Ectodermal cell (in vitro differentiated cells): Measurements from ENCODE around the gene PROS1.
"Not testable (repeated sequence)": the region's sequence is repeated elsewhere in the genome, so short reads cannot be mapped to it uniquely, and the experiment has no call there.

Experiments used
- H3K27ac ChIP-seq: 2 replicates; pipeline ENCODE4 v1.7.0; 2013; ENCODE audit warnings: mild to moderate bottlenecking, low read depth, low read length; ENCODE audit not compliant: insufficient read depth, poor library complexity, severe bottlenecking
- H3K27me3 ChIP-seq: 2 replicates; pipeline ENCODE4 v1.7.0; 2013; ENCODE audit warnings: mild to moderate bottlenecking, low read length; ENCODE audit not compliant: insufficient read depth, control insufficient read depth, poor library complexity, severe bottlenecking
- H3K36me3 ChIP-seq: one replicate; pipeline ENCODE4 v1.7.0; 2013; ENCODE audit warnings: low read length; ENCODE audit not compliant: control insufficient read depth, insufficient read depth
- H3K4me1 ChIP-seq: one replicate; pipeline ENCODE4 v1.7.0; 2013; ENCODE audit warnings: low read length; ENCODE audit not compliant: control insufficient read depth, insufficient read depth
- H3K4me3 ChIP-seq: 2 replicates; pipeline ENCODE4 v1.7.0; 2013; ENCODE audit warnings: low read depth, low read length, control low read depth; ENCODE audit not compliant: insufficient read depth
- H3K9me3 ChIP-seq: 2 replicates; pipeline ENCODE4 v1.7.0; 2013; ENCODE audit warnings: mild to moderate bottlenecking, low read length, moderate library complexity; ENCODE audit not compliant: control insufficient read depth
- WGBS, 2 experiments: methylation state at CpG; one replicate each; pipeline ENCODE4 v1.1.7; 2013; ENCODE audit warnings: missing lambda C conversion rate in 2 of 2; 5-methylcytosine and 5-hydroxymethylcytosine counted together

PROS1 gene

DNA sequence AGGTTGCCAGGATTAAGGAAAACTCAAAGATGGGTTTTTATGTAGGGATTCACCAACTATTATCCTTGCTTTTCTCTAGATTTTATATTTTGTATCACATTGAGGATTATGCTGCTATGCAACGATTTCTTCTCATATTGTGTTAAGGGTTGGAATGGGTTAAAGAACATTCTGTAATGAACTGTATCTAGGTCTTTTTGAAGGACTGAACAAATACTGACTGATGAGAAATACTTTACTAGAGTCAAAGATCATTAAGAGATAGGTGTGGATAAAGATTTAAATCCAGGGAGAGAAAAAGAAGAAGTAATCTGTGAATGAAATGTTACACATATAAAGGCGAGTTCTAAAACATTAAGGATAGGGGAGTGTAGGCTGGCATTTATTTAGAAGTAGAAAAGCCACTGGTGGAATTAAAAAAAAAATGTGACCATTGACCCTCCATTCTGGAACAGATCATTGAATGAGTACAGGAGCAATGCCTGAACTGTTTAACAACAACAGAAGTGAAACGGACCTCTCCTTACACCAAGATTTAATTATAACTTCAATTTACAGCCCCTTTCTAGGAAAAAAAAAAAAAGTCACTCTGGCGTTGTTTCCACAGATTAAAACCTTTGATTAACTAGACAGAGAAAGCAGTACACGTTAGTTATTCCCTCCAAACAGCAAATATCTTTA lies 39.2 kb downstream of the PROS1 start:
- Histone ChIP-seq H3K9me3 (peaks cover 3% of the 10 kb centered on the region), H3K27ac (no peak overlapping the region), H3K4me1 (no peaks in the 10 kb centered on the region), H3K4me3 (no peak overlapping the region), H3K27me3 (no peaks in the 10 kb centered on the region), H3K36me3 (no peaks in the 10 kb centered on the region)
- 73 to 76% methylated on average over 5 of the region's 5 CpGs for WGBS, 2 experiments

DNA sequence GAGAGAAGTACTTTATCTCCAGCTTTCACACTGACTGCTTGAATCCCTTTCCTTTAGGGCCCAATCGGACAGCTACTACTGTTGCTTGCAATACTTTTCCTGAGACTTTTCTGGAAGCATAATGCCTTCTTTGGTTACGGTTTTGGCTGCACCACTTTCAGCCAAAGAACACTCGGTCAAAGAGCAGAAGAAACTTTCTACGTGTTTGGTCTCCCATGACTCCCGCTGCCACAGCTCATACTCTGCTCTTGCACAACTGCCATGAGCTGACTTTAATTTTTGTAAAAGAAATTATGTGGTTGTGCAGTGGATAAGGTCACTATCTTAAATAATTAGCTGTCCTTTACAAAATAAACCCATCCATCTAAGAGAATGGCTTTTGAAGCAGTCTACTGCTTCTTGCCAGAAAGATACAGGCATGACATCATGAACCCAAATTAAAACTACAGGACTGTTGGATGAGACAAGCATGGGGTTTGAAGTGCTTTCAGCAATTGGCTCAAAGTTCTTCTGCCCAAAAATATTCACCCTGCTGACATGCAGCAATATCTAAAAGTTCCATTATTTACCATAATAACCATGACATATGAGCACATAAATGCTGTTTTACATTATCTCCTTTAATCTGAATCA lies 42.0 kb downstream of the PROS1 start:
- no peak overlapping the region for H3K27ac ChIP-seq

GRCh38 chr3:93930041-93930440 lies 43.7 kb downstream of the PROS1 start:
- Histone ChIP-seq H3K27ac (no peak overlapping the region), H3K4me3 (no peak overlapping the region), H3K9me3 (peaks cover 5% of the 10 kb centered on the region), H3K27me3 (no peaks in the 10 kb centered on the region), H3K36me3 (no peaks in the 10 kb centered on the region), H3K4me1 (no peaks in the 10 kb centered on the region)
- 73 to 84% methylated on average over 3 of the region's 3 CpGs for WGBS, 2 experiments

More for the DNA sequence above, 42.0 kb downstream of the PROS1 start:
- H3K4me1 ChIP-seq: no peaks in the 10 kb centered on the region
- peaks cover 3% of the 10 kb centered on the region for H3K9me3 ChIP-seq
- H3K36me3 ChIP-seq: no peaks in the 10 kb centered on the region
- no peaks in the 10 kb centered on the region for H3K27me3 ChIP-seq
- H3K4me3 ChIP-seq: no peak overlapping the region
- 85 to 88% methylated on average over 5 of the region's 5 CpGs for WGBS, 2 experiments

GRCh38 chr3:93926789-93927188 lies 46.9 kb downstream of the PROS1 start:
- no peak overlapping the region for H3K4me3 ChIP-seq
- peaks cover 5% of the 10 kb centered on the region for H3K9me3 ChIP-seq
- no peak overlapping the region for H3K27ac ChIP-seq
- no peaks in the 10 kb centered on the region for H3K27me3 ChIP-seq
- H3K4me1 ChIP-seq: no peaks in the 10 kb centered on the region
- no peaks in the 10 kb centered on the region for H3K36me3 ChIP-seq

- H3K4me3 ChIP-seq: no peak overlapping the region
- no peaks in the 10 kb centered on the region for H3K4me1 ChIP-seq
- no peak overlapping the region for H3K27ac ChIP-seq
- no peaks in the 10 kb centered on the region for H3K36me3 ChIP-seq
- H3K27me3 ChIP-seq: no peaks in the 10 kb centered on the region
- H3K9me3 ChIP-seq: peaks cover 2% of the 10 kb centered on the region
- WGBS, 2 experiments: 82 to 85% methylated on average over 2 of the region's 2 CpGs
Observed at GRCh38 chr3:93924491-93924890, 49.2 kb downstream of the PROS1 start.

DNA sequence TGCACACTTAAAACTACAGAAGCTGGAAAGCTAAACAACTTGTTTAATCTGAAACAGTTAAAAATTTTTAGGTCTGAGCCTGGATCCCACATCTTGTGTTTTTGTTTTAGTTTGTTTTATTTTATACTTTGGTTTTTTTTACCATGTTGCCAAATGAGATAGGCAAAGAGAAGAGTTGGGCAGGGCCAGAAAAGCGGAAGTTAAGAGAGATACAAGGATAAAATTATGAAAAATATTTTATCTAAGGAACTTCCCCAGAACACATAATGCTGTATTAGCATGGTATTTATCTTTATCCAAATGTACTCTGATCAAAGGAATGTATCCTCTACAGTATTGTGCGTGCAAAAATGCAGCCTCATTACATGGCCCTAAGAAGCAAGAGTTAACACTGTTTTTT lies 50.7 kb downstream of the PROS1 start:
- no peaks in the 10 kb centered on the region for H3K4me1 ChIP-seq
- peaks cover 4% of the 10 kb centered on the region for H3K9me3 ChIP-seq
- 67% methylated on average over 1 of the region's 2 CpGs; no CpG with 5 or more reads in 1 of the 2 experiments for WGBS, 2 experiments
- no peak overlapping the region for H3K4me3 ChIP-seq
- H3K36me3 ChIP-seq: no peaks in the 10 kb centered on the region
- no peak overlapping the region for H3K27ac ChIP-seq
- no peaks in the 10 kb centered on the region for H3K27me3 ChIP-seq

DNA sequence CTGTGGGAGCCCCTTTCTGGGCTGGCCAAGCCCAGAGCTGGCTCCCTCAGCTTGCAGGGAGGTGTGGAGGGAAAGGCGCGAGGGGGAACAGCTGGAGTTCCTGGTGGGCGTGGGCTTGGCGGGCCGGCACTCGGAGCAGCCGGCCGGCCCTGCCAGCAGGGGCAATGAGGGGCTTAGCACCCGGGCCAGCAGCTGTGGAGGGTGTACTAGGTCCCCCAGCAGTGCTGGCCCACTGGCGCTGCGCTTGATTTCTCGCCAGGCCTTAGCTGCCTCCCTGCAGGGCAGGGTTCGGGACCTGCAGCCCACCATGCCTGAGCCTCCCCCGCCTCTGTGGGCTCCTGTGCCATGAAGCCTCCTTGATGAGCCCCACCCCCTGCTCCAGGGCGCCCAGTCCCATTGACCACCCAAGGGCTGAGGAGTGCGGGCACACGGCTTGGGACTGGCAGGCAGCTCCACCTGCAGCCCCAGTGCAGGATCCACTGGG lies 56.1 kb downstream of the PROS1 start:
- not testable (repeated sequence) for H3K4me3 ChIP-seq, H3K27me3 ChIP-seq, H3K9me3 ChIP-seq, H3K27ac ChIP-seq, H3K36me3 ChIP-seq, H3K4me1 ChIP-seq
- WGBS, 2 experiments: 88 to 89% methylated on average over 17 of the region's 17 CpGs

- H3K9me3 ChIP-seq, H3K4me1 ChIP-seq, H3K4me3 ChIP-seq, H3K27me3 ChIP-seq, H3K27ac ChIP-seq, H3K36me3 ChIP-seq: not testable (repeated sequence)
- 40% methylated on average over 1 of the region's 1 CpG; no CpG with 5 or more reads in 1 of the 2 experiments for WGBS, 2 experiments
Observed at GRCh38 chr3:93913623-93914022, 60.1 kb downstream of the PROS1 start.

DNA sequence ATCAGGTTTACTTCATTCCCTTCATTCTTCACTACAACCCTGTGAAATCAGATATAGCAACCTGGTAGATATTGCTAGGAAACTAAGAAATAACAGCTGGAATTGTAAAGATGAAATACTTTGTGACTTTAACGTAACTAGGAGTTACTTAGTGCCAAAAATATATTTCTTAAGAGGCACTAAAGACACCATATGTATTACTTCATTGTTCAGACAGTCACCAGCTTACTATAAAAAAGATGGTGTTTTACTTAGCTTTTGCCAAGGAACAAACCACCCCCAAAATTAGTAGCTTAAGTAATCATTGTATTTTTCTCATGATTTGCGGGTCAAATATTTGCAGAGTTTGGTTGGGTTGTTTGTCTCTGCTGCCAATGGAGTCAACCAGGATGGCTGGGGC lies 62.5 kb downstream of the PROS1 start:
- H3K36me3 ChIP-seq: no peaks in the 10 kb centered on the region
- WGBS, 2 experiments: 82 to 85% methylated on average over 1 of the region's 2 CpGs
- peaks cover 3% of the 10 kb centered on the region for H3K9me3 ChIP-seq
- no peaks in the 10 kb centered on the region for H3K27me3 ChIP-seq
- H3K4me1 ChIP-seq: no peaks in the 10 kb centered on the region
- H3K27ac ChIP-seq: no peak overlapping the region
- H3K4me3 ChIP-seq: no peak overlapping the region

DNA sequence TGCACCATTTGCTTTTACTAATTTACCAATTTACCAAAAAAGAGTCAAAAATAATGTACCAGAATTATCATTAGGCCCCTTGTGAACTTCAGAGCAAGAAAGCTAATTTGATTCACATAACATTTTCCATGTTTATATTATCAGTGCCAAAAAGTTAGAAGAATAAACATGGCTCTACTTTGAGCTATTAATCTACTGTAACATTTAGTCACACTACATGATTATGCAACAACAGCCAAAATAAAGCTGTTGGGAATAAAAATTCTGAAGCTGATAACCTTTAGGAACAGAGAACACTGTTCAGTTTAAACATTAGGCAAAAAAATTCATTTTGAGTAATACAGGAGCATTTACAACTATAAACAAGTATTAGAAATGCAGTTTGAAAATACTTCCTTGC lies 63.6 kb downstream of the PROS1 start:
- Histone ChIP-seq H3K4me1 (no peaks in the 10 kb centered on the region), H3K27me3 (no peaks in the 10 kb centered on the region), H3K9me3 (peaks cover 6% of the 10 kb centered on the region), H3K4me3 (no peak overlapping the region), H3K27ac (no peak overlapping the region), H3K36me3 (no peaks in the 10 kb centered on the region)
